GM12801 (cell line): Measurements from ENCODE around the gene CDRT15.
"Not testable (repeated sequence)": the region's sequence is repeated elsewhere in the genome, so short reads cannot be mapped to it uniquely, and the experiment has no call there.

Experiments used
- CTCF ChIP-seq: IDR thresholded peaks from one replicate; pipeline ENCODE4 v1.5.1; 2011; ENCODE audit warnings: control low read depth; ENCODE audit not compliant: insufficient read length; ENCODE audit errors: extremely low read depth

Gene CDRT15

GRCh38 chr17:14236762-14237161 is at the start of gene CDRT15:
Gene CDRT15, minus strand, starts transcription at chr17:14236862. Its CDS starts 29 bp downstream, at chr17:14236833.
- TF ChIP-seq CTCF = not testable (repeated sequence)

- no peak for TF ChIP-seq CTCF
These were observed 46.1 kb upstream of the CDRT15 start for GRCh38 chr17:14282726-14283125.

- no peak for TF ChIP-seq CTCF
These were observed 44.9 kb upstream of the CDRT15 start for GRCh38 chr17:14281530-14281929.

- no peak for TF ChIP-seq CTCF
These were observed 40.0 kb upstream of the CDRT15 start for GRCh38 chr17:14276535-14277250.

GRCh38 chr17:14270508-14270907 is 33.8 kb upstream of the CDRT15 start:
- no peak for TF ChIP-seq CTCF

GRCh38 chr17:14269473-14269872 is 32.8 kb upstream of the CDRT15 start:
- TF ChIP-seq CTCF = no peak

- no peak for TF ChIP-seq CTCF
These were observed 31.6 kb upstream of the CDRT15 start for GRCh38 chr17:14268264-14268663.

- TF ChIP-seq CTCF = no peak
These were observed 24.7 kb upstream of the CDRT15 start for GRCh38 chr17:14261406-14261805.
